GM12891 (cell line): ENCODE results near the gene CEACAM1.
"Not testable (repeated sequence)": the region's sequence is repeated elsewhere in the genome, so short reads cannot be mapped to it uniquely, and the experiment has no call there.

Source experiments
- DNase-seq: peaks from one replicate; pipeline ENCODE4 v3.0.0; 2011; ENCODE audit warnings: low spot score; ENCODE audit not compliant: insufficient read length
- FAIRE-seq: peaks from 2 replicates; lab custom pipeline; 2011; peaks lifted over from hg19 to GRCh38; lab: Jason Lieb, UNC
- PAX5 ChIP-seq: IDR thresholded peaks from 2 replicates; pipeline ENCODE4 v1.6.1; 2011; ENCODE audit warnings: low read length, moderate library complexity, mild to moderate bottlenecking; ENCODE audit not compliant: insufficient read depth, severe bottlenecking
- POLR2A ChIP-seq: IDR thresholded peaks from 2 replicates; pipeline ENCODE4 v1.6.1; 2011; ENCODE audit warnings: low read depth, low read length, control low read depth
- POLR2AphosphoS5 ChIP-seq: IDR thresholded peaks from 2 replicates; pipeline ENCODE4 v1.6.1; 2011; ENCODE audit warnings: low read depth, low read length, control low read depth
- POU2F2 ChIP-seq: IDR thresholded peaks from 2 replicates; pipeline ENCODE4 v1.6.1; 2011; ENCODE audit warnings: low read depth, mild to moderate bottlenecking, control low read depth, low read length, moderate library complexity
- SPI1 ChIP-seq: IDR thresholded peaks from 2 replicates; pipeline ENCODE4 v1.6.1; 2011; ENCODE audit warnings: low read depth, low read length, control low read depth
- TAF1 ChIP-seq: IDR thresholded peaks from 2 replicates; pipeline ENCODE4 v1.6.1; 2011; ENCODE audit warnings: low read depth, low read length, control low read depth

Gene CEACAM1

GRCh38 chr19:42560731-42561130 is 32.5 kb upstream of the CEACAM1 start:
- TF ChIP-seq POU2F2 (no peak), PAX5 (no peak), SPI1 (no peak), TAF1 (no peak), POLR2A (no peak), POLR2AphosphoS5 (no peak)
- FAIRE-seq (no peak), DNase-seq (no peak)

- TF ChIP-seq SPI1: no peak
- no peak for TF ChIP-seq POLR2A
- no peak for TF ChIP-seq TAF1
- TF ChIP-seq POLR2AphosphoS5: no peak
- TF ChIP-seq POU2F2: no peak
- FAIRE-seq: no peak
- DNase-seq: no peak
Measured at GRCh38 chr19:42558450-42559150, 30.3 kb upstream of the CEACAM1 start.

GRCh38 chr19:42557386-42557871 is 29.1 kb upstream of the CEACAM1 start:
- not testable (repeated sequence) for DNase-seq, FAIRE-seq

GRCh38 chr19:42555801-42556200 is 27.5 kb upstream of the CEACAM1 start:
- DNase-seq: no peak
- no peak for FAIRE-seq
- no peak for TF ChIP-seq POU2F2
- no peak for TF ChIP-seq PAX5
- TF ChIP-seq SPI1: no peak
- no peak for TF ChIP-seq POLR2A
- TF ChIP-seq POLR2AphosphoS5: no peak
- no peak for TF ChIP-seq TAF1

GRCh38 chr19:42555317-42555716 is 27.0 kb upstream of the CEACAM1 start:
- DNase-seq (no peak), FAIRE-seq (no peak)
- TF ChIP-seq TAF1 (no peak), POU2F2 (no peak), POLR2AphosphoS5 (no peak), PAX5 (no peak), SPI1 (no peak), POLR2A (no peak)

GRCh38 chr19:42554046-42554575 is 25.8 kb upstream of the CEACAM1 start:
- FAIRE-seq (no peak), DNase-seq (no peak)
- TF ChIP-seq POU2F2: no peak
- no peak for TF ChIP-seq POLR2AphosphoS5
- no peak for TF ChIP-seq SPI1
- no peak for TF ChIP-seq POLR2A

- no peak for TF ChIP-seq POU2F2
- TF ChIP-seq TAF1: no peak
- TF ChIP-seq PAX5: no peak
- TF ChIP-seq POLR2AphosphoS5: no peak
- no peak for TF ChIP-seq SPI1
- no peak for TF ChIP-seq POLR2A
- DNase-seq (no peak), FAIRE-seq (no peak)
Measured at GRCh38 chr19:42553292-42554045, 25.2 kb upstream of the CEACAM1 start.

- DNase-seq: no peak
- TF ChIP-seq PAX5 (no peak), POLR2AphosphoS5 (no peak)
- no peak for FAIRE-seq
Measured at GRCh38 chr19:42552086-42553065, 24.1 kb upstream of the CEACAM1 start.

- not testable (repeated sequence) for FAIRE-seq, DNase-seq
Measured at GRCh38 chr19:42550521-42550920, 22.2 kb upstream of the CEACAM1 start.

- not testable (repeated sequence) for DNase-seq, FAIRE-seq
Measured at GRCh38 chr19:42549067-42549466, 20.8 kb upstream of the CEACAM1 start.
